ENCODE results near the gene NEGR1.

The NEGR1 gene

DNA sequence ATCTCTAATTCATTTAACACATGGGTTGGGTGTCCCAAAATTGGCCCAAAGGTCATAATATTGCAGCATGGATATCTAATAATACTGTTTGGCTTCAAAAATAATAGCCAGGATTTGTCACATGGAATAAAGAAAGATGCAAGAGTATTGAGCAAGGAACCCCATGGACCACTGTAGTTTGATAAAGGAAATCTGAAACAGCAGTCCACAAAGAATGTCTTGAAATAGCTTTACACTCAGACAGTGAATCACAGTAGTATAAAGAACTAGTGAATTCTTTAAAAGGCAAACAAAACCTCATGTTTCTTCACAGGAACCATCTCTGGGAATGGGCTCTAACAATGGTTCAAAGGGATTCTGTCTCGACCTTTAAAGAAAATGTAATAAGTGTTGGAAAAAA is 625.4 kb downstream of the NEGR1 start:
- Histone ChIP-seq H3K36me3 (ENCODE audit: insufficient read depth, low read length) (no peaks in the 10 kb centered on the region), H3K4me2 (ENCODE audit: low read depth, low read length, poor library complexity, severe bottlenecking) (no peak overlapping the region), H3K79me2 (ENCODE audit: insufficient read depth, low read length) (no peaks in the 10 kb centered on the region), H3K9me2 (replicated peaks; ENCODE audit: low read depth, low read length) (no peaks in the 10 kb centered on the region), H3K9me3 (ENCODE audit: insufficient read depth, low read depth, low read length) (no peaks in the 10 kb centered on the region), H3K4me1 (ENCODE audit: insufficient read depth, low read length, poor library complexity, severe bottlenecking) (no peaks in the 10 kb centered on the region), H3K9ac (ENCODE audit: low read depth, low read length, poor library complexity, severe bottlenecking) (no peak overlapping the region), H3K4me3 (ENCODE audit: low read length, poor library complexity, severe bottlenecking) (no peak overlapping the region), H3K27me3 (ENCODE audit: insufficient read depth, low read length, poor library complexity, severe bottlenecking) (no peaks in the 10 kb centered on the region), H4K20me1 (ENCODE audit: insufficient read depth, low read length, poor library complexity, severe bottlenecking) (no peaks in the 10 kb centered on the region), H3F3A (ENCODE audit: low read depth) (no peaks in the 10 kb centered on the region), H2AFZ (ENCODE audit: low read length) (no peak overlapping the region)
- no peak for TF ChIP-seq EZH2phosphoT487 (IDR thresholded peaks at IDR 0.05; ENCODE audit: borderline replicate concordance)
- TF ChIP-seq, protein P1, sequence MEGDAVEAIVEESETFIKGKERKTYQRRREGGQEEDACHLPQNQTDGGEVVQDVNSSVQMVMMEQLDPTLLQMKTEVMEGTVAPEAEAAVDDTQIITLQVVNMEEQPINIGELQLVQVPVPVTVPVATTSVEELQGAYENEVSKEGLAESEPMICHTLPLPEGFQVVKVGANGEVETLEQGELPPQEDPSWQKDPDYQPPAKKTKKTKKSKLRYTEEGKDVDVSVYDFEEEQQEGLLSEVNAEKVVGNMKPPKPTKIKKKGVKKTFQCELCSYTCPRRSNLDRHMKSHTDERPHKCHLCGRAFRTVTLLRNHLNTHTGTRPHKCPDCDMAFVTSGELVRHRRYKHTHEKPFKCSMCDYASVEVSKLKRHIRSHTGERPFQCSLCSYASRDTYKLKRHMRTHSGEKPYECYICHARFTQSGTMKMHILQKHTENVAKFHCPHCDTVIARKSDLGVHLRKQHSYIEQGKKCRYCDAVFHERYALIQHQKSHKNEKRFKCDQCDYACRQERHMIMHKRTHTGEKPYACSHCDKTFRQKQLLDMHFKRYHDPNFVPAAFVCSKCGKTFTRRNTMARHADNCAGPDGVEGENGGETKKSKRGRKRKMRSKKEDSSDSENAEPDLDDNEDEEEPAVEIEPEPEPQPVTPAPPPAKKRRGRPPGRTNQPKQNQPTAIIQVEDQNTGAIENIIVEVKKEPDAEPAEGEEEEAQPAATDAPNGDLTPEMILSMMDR (conservative IDR thresholded peaks at IDR 0.05; ENCODE audit: low read length) = no peak

DNA sequence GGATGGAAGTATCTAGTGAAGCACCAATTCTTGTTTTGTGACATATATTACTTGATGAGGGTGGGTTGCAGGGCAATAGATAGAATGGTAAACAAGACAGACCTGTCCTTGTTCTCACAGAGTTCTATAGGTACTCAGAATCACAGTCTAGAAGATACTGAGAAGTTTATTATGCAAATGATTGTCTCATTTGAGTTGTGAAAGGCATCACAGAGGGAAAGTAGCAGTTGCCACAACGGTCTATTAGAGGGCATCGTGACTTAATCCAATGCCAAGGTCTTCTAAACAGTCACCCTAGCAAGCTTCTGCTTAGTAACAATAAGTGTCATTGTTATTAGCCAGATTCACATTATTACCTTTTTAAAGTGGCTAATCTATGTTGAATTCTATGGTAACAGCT is 626.7 kb downstream of the NEGR1 start:
- H3K9ac ChIP-seq (ENCODE audit: low read depth, low read length, poor library complexity, severe bottlenecking) = no peak overlapping the region
- H4K20me1 ChIP-seq (ENCODE audit: insufficient read depth, low read length, poor library complexity, severe bottlenecking) = no peaks in the 10 kb centered on the region
- H3F3A ChIP-seq (ENCODE audit: low read depth) = no peaks in the 10 kb centered on the region
- no peaks in the 10 kb centered on the region for H3K9me2 ChIP-seq (replicated peaks; ENCODE audit: low read depth, low read length)
- no peaks in the 10 kb centered on the region for H3K9me3 ChIP-seq (ENCODE audit: insufficient read depth, low read depth, low read length)
- no peaks in the 10 kb centered on the region for H3K4me1 ChIP-seq (ENCODE audit: insufficient read depth, low read length, poor library complexity, severe bottlenecking)
- H3K79me2 ChIP-seq (ENCODE audit: insufficient read depth, low read length) = no peaks in the 10 kb centered on the region
- H3K4me2 ChIP-seq (ENCODE audit: low read depth, low read length, poor library complexity, severe bottlenecking) = no peak overlapping the region
- no peaks in the 10 kb centered on the region for H3K36me3 ChIP-seq (ENCODE audit: insufficient read depth, low read length)
- no peak overlapping the region for H3K4me3 ChIP-seq (ENCODE audit: low read length, poor library complexity, severe bottlenecking)
- no peaks in the 10 kb centered on the region for H3K27me3 ChIP-seq (ENCODE audit: insufficient read depth, low read length, poor library complexity, severe bottlenecking)
- H2AFZ ChIP-seq (ENCODE audit: low read length) = no peak overlapping the region
- no peak for TF ChIP-seq EZH2phosphoT487 (IDR thresholded peaks at IDR 0.05; ENCODE audit: borderline replicate concordance)
- TF ChIP-seq, protein P1 (conservative IDR thresholded peaks at IDR 0.05; ENCODE audit: low read length) = no peak

DNA sequence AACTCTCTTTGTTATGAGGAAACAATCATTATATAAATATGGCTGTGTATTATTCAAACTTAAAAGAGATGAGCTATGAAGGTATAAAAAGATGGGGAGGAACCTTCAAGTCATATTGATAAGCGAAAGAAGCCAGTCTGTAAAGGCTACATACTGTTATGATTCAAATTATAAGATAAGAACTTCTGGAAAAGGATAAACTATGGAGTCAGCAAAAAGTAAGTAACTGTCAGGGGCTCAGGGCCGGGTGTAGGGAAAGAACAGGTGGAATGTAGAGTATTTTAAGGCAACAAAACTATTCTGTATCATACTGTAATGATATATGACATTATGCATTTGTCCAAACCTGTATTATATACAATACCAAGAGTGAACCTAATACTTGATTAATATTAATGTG is 628.4 kb downstream of the NEGR1 start:
- Histone ChIP-seq H3K79me2 (ENCODE audit: insufficient read depth, low read length) (no peaks in the 10 kb centered on the region), H2AFZ (ENCODE audit: low read length) (no peak overlapping the region), H3K36me3 (ENCODE audit: insufficient read depth, low read length) (no peaks in the 10 kb centered on the region), H3K9ac (ENCODE audit: low read depth, low read length, poor library complexity, severe bottlenecking) (no peak overlapping the region), H4K20me1 (ENCODE audit: insufficient read depth, low read length, poor library complexity, severe bottlenecking) (no peaks in the 10 kb centered on the region), H3K4me1 (ENCODE audit: insufficient read depth, low read length, poor library complexity, severe bottlenecking) (no peaks in the 10 kb centered on the region), H3K4me2 (ENCODE audit: low read depth, low read length, poor library complexity, severe bottlenecking) (no peak overlapping the region), H3K4me3 (ENCODE audit: low read length, poor library complexity, severe bottlenecking) (no peak overlapping the region), H3K27me3 (ENCODE audit: insufficient read depth, low read length, poor library complexity, severe bottlenecking) (no peaks in the 10 kb centered on the region), H3F3A (ENCODE audit: low read depth) (no peaks in the 10 kb centered on the region), H3K9me3 (ENCODE audit: insufficient read depth, low read depth, low read length) (no peaks in the 10 kb centered on the region), H3K9me2 (replicated peaks; ENCODE audit: low read depth, low read length) (no peaks in the 10 kb centered on the region)
- TF ChIP-seq, protein P1 (conservative IDR thresholded peaks at IDR 0.05; ENCODE audit: low read length) = no peak
- no peak for TF ChIP-seq EZH2phosphoT487 (IDR thresholded peaks at IDR 0.05; ENCODE audit: borderline replicate concordance)

All from Loucy (cell line).